Stimulated activated CD4-positive, alpha-beta T cell treated with anti-CD3 and anti-CD28 coated beads, Interleukin-4, amount 100 ng/mL, for 48 hours (primary cell): ENCODE results near the gene MUC12.
"Not testable (repeated sequence)": the region's sequence is repeated elsewhere in the genome, so short reads cannot be mapped to it uniquely, and the experiment has no call there.

Experiments used
- DNase-seq, 2 donors: peaks; one replicate each; pipeline ENCODE4 v3.0.0-alpha.2; 2020; ENCODE audit warnings: low read depth in 2 of 2

Gene MUC12, protein sequence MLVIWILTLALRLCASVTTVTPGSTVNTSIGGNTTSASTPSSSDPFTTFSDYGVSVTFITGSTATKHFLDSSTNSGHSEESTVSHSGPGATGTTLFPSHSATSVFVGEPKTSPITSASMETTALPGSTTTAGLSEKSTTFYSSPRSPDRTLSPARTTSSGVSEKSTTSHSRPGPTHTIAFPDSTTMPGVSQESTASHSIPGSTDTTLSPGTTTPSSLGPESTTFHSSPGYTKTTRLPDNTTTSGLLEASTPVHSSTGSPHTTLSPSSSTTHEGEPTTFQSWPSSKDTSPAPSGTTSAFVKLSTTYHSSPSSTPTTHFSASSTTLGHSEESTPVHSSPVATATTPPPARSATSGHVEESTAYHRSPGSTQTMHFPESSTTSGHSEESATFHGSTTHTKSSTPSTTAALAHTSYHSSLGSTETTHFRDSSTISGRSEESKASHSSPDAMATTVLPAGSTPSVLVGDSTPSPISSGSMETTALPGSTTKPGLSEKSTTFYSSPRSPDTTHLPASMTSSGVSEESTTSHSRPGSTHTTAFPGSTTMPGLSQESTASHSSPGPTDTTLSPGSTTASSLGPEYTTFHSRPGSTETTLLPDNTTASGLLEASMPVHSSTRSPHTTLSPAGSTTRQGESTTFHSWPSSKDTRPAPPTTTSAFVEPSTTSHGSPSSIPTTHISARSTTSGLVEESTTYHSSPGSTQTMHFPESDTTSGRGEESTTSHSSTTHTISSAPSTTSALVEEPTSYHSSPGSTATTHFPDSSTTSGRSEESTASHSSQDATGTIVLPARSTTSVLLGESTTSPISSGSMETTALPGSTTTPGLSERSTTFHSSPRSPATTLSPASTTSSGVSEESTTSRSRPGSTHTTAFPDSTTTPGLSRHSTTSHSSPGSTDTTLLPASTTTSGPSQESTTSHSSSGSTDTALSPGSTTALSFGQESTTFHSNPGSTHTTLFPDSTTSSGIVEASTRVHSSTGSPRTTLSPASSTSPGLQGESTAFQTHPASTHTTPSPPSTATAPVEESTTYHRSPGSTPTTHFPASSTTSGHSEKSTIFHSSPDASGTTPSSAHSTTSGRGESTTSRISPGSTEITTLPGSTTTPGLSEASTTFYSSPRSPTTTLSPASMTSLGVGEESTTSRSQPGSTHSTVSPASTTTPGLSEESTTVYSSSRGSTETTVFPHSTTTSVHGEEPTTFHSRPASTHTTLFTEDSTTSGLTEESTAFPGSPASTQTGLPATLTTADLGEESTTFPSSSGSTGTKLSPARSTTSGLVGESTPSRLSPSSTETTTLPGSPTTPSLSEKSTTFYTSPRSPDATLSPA (N-terminal part only)

DNA sequence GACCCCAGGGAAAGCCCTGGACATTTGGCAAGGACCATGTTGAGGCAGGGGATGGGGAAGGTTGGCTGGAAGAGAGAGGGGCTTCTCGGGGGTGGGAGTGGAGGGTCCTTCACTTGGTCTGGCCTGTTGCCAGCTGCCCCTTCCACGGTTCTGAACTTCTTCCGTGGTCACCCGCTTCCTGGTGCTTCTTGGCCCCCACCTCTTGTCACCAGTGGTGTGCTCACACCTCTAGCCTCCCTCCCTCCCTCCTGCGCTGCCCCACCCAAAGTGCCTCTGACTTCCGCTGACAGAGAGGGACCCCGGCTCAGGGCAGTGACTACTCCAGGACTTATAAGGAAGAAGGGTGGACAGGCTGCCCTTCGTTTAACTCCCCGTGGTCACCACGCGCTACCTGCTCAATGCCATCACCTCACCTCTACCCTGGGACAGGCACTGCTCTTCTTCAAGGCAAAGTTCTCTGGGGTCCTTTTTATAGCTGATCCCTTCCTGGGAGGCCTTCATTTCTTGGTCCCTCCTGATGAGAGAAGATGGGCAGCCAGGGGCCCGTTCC lies at the start of gene MUC12:
TSS of gene MUC12 (plus strand) at position 500 of the 550 bp plus-strand sequence. CDS start 58 bp downstream, outside the sequence.
- no peak for DNase-seq

DNA sequence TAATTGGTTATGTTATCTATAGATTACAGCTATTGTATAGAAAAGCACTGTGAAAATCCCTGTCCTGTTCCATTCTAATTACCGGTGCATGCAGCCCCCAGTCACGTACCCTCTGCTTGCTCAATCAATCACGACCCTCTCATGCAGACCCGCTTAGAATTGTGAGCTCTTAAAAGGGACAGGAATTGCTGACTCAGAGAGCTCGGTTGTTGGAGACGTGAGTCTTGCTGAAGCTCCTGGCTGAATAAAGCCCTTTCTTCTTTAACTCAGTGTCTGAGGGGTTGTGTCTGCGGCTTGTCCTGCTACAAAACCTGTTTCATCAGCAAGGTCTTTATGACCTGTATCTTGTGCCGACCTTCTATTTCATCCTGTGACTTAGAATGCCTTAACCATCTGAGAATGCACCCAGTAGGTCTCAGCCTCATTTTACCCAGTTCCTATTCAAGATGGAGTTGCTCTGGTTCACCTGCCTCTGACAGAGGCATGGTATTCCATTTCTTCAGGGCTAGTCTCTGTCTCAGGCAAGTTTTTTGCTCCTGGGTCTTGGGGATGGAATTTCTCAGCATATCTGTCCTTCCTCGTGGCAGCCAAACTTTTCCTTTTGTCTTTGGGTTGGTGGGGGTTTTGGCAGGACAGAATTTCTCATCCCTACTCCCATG lies 49.5 kb upstream of the MUC12 start:
- DNase-seq, result not testable (repeated sequence)

DNA sequence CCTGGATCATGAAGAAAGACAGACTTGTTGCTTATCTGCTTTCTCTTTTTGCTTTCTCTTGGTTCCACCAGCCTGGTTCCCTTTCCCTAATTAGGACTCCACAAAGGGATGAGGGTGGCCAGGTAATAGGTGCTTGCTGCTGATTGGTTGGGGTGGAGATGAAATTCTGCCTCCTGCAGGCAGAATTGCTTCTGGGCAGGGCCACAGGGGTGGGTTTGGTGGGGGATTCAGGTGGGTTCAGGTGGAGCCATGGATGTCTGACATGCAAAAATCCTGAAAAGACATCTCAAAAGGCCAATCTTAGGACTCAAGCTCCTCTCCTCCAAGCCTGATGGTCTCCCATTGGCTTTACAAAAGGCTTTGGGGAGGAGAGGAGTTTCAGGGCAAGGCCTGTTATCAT lies 48.3 kb upstream of the MUC12 start:
- DNase-seq, result no peak

DNA sequence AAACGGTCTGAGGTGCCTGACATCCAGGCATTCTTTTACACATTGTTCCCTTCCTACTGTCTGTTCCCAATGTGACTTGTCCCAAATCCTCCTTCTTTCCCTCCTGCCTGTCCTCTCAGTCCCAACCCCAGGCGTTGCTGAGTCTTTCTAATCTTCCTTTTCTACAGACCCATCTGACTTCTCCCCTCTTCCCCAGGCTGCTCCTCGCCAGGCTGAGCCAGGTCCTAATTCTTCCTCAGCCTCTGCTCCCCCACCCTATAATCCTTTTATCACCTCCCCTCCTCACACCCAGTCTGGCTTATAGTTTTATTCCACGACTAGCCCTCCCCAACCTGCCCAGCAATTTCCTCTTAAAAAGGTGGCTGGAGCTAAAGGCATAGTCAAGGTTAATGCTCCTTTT lies 45.7 kb upstream of the MUC12 start:
- DNase-seq, result not testable (repeated sequence)

DNA sequence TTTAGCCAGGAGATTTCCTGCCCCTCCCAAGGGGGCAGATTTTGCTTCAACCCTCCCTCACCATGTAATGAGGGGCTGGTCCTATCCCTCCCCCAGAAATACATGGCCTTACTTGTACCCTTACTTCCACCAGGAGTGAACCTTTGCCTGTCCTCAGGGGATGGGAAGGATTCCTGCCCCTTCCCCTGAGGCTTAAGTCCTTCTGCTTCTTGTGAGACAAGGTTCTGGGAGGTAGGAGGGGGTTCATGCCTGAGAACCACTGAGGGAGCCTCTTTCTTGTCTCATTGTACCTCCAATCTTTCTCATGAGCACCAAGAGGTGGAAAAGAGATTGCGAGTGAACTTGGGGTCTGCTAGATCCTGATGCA lies 39.6 kb upstream of the MUC12 start:
- no peak for DNase-seq

DNA sequence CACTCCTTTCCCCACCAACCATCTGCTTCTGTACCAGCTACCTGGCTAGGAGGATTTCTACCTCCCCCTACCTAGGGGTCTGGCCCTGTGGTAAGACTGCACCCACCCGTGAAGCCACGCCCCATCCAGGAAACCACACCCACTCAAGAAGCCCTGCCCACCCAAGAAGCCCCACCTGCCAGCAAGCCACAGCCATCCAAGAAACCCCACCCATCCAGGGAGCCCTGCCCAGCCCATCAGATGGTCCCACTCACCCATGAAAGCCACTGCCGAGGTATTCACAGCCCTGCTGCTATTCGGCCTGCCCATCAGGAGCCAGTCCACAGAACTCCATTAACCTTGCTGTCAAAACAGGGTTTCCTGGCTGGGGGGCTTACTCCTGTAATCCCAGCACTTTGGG lies 35.6 kb upstream of the MUC12 start:
- DNase-seq, result no peak

DNA sequence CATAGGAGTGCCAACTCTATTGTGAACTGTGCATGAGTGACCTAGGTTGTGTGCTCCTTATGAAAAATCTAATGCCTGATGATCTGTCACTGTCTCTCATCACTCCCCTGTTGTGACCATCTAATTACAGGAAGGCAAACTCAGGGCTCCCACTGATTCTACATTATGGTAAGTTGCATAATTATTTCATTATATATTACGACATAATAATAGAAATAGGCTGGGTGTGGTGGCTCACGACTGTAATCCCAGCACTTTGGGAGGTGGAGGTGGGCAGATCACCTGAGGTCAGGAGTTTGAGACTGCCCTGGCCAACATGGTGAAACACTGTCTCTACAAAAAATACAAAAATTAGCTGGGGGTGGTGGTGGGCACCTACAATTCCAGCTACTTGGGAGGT lies 34.0 kb upstream of the MUC12 start:
- DNase-seq, result not testable (repeated sequence)

DNA sequence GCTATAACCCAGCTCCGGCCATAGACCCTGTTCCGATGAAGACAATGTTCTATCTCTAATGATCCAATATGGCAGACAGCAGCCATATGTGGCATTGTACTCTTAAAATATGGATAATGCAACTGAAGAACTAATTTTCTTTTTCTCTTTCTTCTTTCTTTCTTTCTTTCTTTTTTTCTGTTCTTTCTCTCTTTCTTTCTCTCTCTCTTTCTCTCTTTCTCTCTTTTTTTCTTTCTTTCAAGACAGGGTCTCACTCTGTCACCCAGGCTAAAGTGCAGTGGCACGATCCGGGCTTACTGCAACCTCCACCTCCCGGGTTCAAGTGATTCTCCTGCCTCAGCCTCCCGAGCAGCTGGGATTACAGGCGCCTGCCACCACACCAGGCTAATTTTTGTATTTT lies 33.2 kb upstream of the MUC12 start:
- not testable (repeated sequence) for DNase-seq

DNA sequence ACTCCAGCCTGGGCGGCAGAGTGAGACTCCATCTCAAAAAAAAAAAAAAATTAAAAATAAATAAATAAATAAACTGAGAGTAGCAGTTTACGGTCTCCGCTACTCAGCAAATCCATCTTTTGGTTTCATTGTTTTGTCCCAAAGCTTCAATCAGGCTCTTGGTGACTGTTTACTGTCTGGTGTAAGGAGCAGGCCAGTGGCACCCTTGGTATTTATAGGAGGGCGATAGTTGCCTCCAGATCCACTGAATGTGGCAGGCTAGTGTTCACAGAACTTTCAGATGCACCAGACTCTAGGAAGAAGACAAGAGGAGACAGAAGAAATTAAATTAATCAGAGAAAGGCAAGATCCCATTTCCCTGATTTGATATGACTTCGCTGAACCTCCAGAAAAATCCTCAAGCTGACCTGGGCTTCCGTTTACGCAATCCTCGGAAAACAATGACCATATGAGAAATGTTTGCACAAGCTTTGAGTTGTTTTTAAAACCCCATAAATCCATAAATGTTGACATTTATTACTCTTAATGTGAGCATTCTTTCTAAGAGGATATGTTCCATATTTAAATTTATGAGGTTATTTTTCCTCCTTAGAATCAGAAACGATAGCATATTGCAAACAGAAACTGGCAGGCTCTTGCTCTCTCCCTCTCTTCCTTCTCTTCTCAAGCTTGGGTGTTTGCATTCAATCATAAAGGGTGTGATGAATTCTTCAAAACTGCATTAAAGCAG lies 27.2 kb upstream of the MUC12 start:
- no peak for DNase-seq

DNA sequence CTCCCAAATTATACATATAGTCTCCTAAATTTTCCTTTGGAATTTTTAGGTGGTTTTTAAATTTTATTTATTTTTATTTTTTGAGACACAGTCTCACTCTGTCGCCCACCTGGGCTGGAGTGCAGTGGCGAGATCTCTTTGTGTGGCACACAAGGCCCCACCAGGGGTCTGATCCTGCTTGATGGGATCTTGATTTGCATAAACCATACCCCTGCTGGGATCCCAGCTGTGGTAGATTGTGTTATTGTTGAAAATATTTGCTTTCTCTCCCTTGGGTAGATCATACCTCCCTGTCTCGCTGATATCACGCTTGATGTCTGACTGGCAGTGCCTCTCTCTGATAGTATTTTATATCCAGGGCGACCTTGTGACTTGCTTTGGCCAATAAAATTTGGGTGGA lies 25.7 kb upstream of the MUC12 start:
- DNase-seq, result no peak

DNA sequence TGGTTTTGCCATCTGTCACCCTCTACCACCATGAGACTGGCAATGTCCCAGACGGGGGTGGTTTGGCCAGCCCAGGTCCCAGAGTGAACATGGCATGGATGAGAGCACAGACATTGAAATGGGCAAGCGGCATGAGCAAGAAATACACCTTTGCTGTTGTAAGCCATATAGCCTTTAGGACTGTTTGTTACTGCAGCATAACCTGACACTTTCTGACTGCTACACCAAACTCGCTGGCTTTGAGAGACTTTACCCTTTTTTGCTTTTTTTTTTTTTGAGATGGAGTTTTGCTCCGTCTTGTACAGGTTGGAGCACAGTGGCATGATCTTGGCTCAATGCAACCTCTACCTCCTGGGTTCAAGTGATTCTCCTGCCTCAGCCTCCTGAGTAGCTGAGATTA lies 25.2 kb upstream of the MUC12 start:
- DNase-seq, result no peak

DNA sequence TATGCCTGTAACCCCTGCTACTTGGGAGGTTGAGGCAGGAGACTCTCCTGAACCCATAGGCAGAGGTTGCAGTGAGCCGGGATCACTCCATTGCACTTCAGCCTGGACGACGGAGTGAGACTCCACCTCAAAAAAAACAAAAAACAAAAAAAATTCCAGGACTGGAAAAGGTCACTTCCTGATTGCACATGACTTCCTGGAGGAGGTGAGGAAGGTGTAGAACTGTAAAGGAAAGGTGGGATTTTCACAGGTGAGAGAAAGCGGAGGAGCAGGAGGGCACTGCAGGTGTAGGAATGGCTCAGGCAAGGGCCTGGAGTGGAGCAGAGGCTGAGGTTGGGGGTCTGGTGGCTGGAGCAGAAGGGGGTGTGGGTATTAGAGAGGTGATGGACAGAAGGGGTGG lies 23.3 kb upstream of the MUC12 start:
- DNase-seq, result no peak

DNA sequence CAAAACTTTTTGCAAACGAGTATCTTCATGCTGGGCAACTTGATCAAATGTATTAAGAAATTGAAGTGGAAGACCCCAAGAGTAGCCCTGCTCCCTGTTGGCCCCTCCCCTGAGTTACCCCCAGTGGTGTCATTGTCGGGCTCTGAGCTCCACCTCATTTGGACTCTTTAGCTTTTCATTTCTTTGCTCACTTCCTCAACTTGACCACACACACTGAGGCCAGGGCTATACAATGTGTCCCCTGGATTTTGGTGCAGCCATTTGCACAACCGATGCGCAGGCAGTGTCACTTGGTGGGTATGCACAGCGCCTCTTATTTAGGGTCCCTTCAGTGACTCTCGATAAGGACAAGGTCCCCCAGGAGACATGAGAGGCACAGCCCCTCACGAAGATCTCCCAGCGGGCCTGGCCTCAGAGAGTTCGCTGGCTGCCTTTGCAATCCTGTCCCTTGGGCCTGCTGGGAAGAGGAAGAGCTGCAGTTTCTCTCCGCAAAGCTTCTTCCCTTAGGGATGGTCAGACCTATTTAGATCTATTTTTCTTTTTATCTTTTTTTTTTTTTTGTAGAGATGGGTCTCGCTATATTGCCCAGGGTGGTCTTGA lies 22.5 kb upstream of the MUC12 start:
- DNase-seq, result no peak

DNA sequence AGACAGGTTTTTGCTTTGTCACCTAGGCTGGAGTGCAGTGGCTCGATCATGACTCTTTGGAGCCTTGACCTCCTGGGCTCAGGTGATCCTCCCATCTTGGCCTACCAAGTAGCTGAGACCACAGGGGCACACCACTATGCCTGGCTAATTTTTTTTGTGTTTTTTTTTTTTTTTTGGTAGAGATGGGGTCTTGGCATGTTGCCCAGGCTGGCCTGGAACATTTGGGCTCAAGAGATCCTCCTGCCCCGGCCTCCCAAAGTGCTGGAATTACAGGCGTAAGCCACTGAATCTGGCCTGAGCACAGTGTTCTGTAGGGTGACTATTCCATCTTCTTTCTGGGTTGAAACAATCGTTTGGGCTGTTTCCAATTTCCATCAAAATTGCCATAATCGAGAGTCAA lies 21.6 kb upstream of the MUC12 start:
- no peak for DNase-seq

DNA sequence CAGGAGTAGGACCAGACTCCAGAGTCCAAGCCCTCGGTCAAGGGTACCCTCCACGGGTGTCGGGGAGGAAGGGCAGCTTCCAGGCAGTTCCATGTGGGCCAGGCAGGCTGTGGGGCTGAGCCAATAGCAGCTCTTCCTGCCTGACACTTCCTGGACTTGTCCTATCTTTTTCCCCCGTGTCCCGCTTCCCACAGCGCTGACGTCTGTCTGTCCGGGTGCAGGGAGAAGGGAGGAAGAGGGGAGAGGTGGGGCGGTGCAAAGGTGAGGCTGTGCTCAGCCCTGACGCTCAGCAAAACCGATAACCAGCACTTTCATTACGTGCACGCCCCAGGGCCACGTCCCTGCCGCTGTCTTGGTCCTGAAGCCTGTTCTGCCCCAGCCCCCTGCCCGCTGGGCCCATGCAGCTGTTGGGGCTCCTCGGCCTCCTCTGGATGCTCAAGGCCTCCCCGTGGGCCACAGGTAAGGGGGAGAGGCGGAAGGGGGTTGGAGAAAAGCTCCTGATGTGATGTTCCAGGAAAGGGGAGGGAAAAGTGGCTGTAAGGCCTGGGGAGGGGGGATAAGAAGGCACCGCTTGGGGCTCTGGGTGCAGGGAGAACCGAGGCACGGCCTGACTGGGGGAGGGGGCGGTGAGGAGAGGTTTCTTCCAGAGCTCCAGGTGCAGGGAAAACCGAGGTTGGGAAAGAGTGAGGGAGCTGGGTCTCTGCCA lies 20.0 kb upstream of the MUC12 start, which contains the start of gene MUC3A:
TSS of gene MUC3A (plus strand) at position 308 of the 706 bp plus-strand sequence. CDS start at position 399, 91 bp downstream.
- no peak for DNase-seq

DNA sequence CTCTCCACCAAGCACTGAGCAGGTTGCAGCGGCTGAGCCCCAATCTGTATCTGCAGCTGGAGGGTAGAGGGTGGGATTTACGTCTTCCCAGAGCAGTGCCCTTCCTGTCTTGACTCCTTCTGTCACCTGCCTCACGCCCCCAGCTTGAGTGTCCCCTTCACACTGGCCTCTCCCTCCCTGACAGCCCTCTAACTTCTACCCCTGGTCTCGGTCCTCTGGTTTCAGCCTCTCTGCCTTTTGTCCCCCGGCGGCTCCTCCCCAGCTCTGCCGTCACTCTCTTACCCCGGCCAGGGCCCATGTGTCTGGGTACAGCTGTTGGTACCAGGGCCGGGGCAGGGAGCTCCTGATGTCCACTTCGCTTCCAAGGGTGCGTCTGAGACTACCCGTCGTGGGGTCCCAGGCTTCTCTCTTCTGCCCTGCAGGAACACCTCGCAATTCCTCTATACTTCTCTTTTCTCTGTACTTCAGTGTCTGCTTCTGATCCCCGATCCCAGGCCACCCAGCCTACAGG lies 19.4 kb upstream of the MUC12 start:
- no peak for DNase-seq

DNA sequence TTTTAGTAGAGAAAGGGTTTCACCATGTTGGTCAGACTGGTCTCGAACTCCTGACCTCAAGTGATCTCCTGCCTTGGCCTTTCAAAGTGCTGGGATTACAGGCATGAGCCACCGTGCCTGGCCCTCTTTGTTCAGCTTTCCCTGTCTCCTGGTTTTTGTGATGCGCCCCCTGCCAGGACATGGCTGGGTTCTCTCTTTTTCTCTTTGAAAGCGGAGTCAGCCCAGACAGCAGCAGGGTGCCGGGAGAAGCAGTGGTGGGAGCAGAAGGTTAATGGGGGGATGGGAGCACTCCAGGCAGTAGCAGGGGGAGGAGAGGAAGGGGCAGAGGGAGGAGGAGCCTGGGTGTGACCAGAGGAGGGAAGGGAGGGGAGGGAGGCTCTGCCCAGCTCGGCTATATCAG lies 18.2 kb upstream of the MUC12 start:
- no peak for DNase-seq

DNA sequence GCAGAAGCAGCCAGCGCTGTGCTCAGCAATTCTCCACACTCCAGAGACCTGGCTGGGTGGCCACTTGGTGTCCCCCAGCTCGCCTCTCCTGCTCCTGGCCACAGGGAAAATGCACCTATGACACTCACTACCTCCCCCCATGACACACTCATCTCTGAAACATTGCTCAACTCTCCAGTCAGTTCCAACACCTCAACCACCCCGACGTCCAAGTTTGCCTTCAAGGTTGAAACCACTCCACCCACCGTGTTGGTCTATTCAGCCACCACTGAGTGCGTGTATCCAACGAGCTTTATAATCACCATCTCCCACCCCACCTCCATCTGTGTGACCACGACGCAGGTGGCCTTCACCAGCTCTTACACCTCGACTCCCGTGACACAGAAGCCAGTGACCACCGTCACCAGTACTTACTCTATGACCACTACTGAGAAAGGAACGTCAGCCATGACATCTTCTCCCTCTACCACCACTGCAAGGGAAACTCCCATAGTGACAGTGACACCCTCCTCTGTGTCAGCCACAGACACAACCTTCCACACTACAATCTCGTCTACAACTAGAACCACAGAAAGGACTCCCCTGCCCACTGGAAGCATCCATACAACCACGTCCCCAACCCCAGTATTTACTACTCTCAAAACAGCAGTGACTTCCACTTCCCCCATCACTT lies 17.3 kb upstream of the MUC12 start:
- DNase-seq, result no peak

DNA sequence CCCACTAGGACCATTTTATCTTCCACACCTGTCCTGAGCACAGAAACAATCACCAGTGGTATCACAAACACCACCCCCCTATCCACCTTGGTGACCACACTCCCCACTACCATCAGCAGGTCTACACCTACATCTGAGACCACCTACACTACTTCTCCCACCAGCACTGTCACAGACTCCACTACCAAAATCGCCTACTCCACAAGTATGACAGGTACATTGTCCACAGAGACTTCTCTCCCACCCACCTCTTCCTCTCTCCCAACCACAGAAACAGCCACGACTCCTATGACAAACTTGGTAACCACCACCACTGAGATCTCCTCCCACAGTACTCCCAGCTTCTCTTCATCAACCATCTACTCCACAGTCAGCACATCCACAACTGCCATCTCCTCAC lies 16.7 kb upstream of the MUC12 start:
- DNase-seq, result no peak
